Eye (tissue), 1 donor: ENCODE results near the gene SRC.

Experiments used
- DNase-seq: peaks from one replicate; pipeline ENCODE4 v3.0.0-alpha.2; 2015

SRC gene

GRCh38 chr20:37436527-37437186 lies 90.7 kb downstream of the SRC start:
- no peak for DNase-seq

GRCh38 chr20:37437676-37438075 lies 91.7 kb downstream of the SRC start:
- DNase-seq: no peak

- DNase-seq: no peak
These were observed 92.7 kb downstream of the SRC start for GRCh38 chr20:37438464-37439222.

GRCh38 chr20:37439223-37439933 lies 93.4 kb downstream of the SRC start:
- no peak for DNase-seq

GRCh38 chr20:37441023-37441422 lies 95.1 kb downstream of the SRC start:
- no peak for DNase-seq

- DNase-seq: no peak
These were observed 96.6 kb downstream of the SRC start for GRCh38 chr20:37442547-37442946.

GRCh38 chr20:37442986-37443385 lies 97.0 kb downstream of the SRC start:
- DNase-seq: no peak

GRCh38 chr20:37443596-37443995 lies 97.7 kb downstream of the SRC start:
- DNase-seq: no peak

- no peak for DNase-seq
These were observed 99.1 kb downstream of the SRC start for GRCh38 chr20:37445041-37445440.

GRCh38 chr20:37446286-37447032 lies 100.5 kb downstream of the SRC start:
- no peak for DNase-seq

GRCh38 chr20:37447688-37448087 lies 101.7 kb downstream of the SRC start:
- no peak for DNase-seq

GRCh38 chr20:37449276-37449675 lies 103.3 kb downstream of the SRC start:
- no peak for DNase-seq

GRCh38 chr20:37450344-37450743 lies 104.4 kb downstream of the SRC start:
- DNase-seq: no peak

- DNase-seq: no peak
These were observed 105.7 kb downstream of the SRC start for GRCh38 chr20:37451616-37452015.

GRCh38 chr20:37452236-37452635 lies 106.3 kb downstream of the SRC start:
- DNase-seq: no peak

- no peak for DNase-seq
These were observed 107.3 kb downstream of the SRC start for GRCh38 chr20:37453288-37453687.

- DNase-seq: no peak
These were observed 107.9 kb downstream of the SRC start for GRCh38 chr20:37453836-37454235.

GRCh38 chr20:37454636-37455385 lies 108.9 kb downstream of the SRC start:
- no peak for DNase-seq
